Skeletal muscle tissue (tissue), 4 donors: ENCODE results near the gene NUDT22. TPM values are rescaled to one million over a fixed set of nuclear protein-coding genes. Genes with fewer than 3 reads are reported as not detected.
A peak's percentile ranks its signal among the peaks of the same experiment; 100 is the strongest.

Experiments used
- H3K27ac ChIP-seq: one replicate; pipeline ENCODE4 v1.7.0; 2013; ENCODE audit warnings: mild to moderate bottlenecking, low read depth, low read length, inconsistent platforms
- H3K27me3 ChIP-seq, 3 donors: one replicate each; pipeline ENCODE4 v1.7.0; 2013; ENCODE audit warnings: low read length in 3 of 3; ENCODE audit not compliant: control insufficient read depth in 3 of 3, insufficient read depth in 3 of 3
- H3K36me3 ChIP-seq, 3 donors: one replicate each; pipeline ENCODE4 v1.7.0; 2013; ENCODE audit warnings: low read length in 3 of 3; ENCODE audit not compliant: control insufficient read depth in 3 of 3, insufficient read depth in 3 of 3
- H3K4me1 ChIP-seq, 3 donors: one replicate each; pipeline ENCODE4 v1.7.0; 2013; ENCODE audit warnings: low read length in 3 of 3, mild to moderate bottlenecking in 3 of 3; ENCODE audit not compliant: control insufficient read depth in 3 of 3, insufficient read depth in 3 of 3
- H3K4me3 ChIP-seq, 3 donors: one replicate each; pipeline ENCODE4 v1.7.0; 2013; ENCODE audit warnings: low read length in 3 of 3
- H3K9ac ChIP-seq, 3 donors: one replicate each; pipeline ENCODE4 v1.7.0; 2013; ENCODE audit warnings: low read length in 3 of 3, mild to moderate bottlenecking in 3 of 3, moderate library complexity in 2 of 3, low read depth in 1 of 3
- H3K9me3 ChIP-seq, 3 donors: one replicate each; pipeline ENCODE4 v1.7.0; 2013; ENCODE audit warnings: low read length in 3 of 3; ENCODE audit not compliant: control insufficient read depth in 3 of 3
- total RNA-seq: library from RNA; depleted of rRNA; stranded (reverse); fragments of >200 nt; gene quantifications from one replicate; pipeline ENCODE4 v1.2.3, GENCODE V29; 2014
- donor health status: Osteomylitis.

Gene NUDT22
- total RNA-seq, 1 donor from 2014 or later = 17.2 TPM

- Histone ChIP-seq H3K9ac (peak overlapping the region; percentile 98 to 99 (median 99)), H3K36me3 (peaks cover 8 to 17% (median 14%) of the 10 kb centered on the region in 3 donors), H3K4me1 (peaks cover 64 to 73% (median 69%) of the 10 kb centered on the region in 3 donors), H3K9me3 (no peaks in the 10 kb centered on the region), H3K4me3 (peak overlapping the region; percentile 90 to 97 (median 95)), H3K27me3 (no peaks in the 10 kb centered on the region), H3K27ac (peak overlapping the region; percentile 95)
Measured at GRCh38 chr11:64224891-64225607, 1.0 kb upstream of the NUDT22 start.

GRCh38 chr11:64226507-64227051 is 505 bp downstream of the NUDT22 start:
- no peaks in the 10 kb centered on the region for H3K9me3 ChIP-seq
- H3K9ac ChIP-seq = peak overlapping the region; percentile 98 to 99 (median 99)
- H3K27ac ChIP-seq = peak overlapping the region; percentile 95
- peak overlapping the region; percentile 90 to 97 (median 95) for H3K4me3 ChIP-seq
- H3K4me1 ChIP-seq = peaks cover 62 to 64% (median 64%) of the 10 kb centered on the region in 3 donors
- H3K27me3 ChIP-seq = no peaks in the 10 kb centered on the region
- H3K36me3 ChIP-seq = peaks cover 0 to 11% (median 10%) of the 10 kb centered on the region in 3 donors

GRCh38 chr11:64227405-64227956 is 1.4 kb downstream of the NUDT22 start:
- peaks cover 0 to 11% (median 10%) of the 10 kb centered on the region in 3 donors for H3K36me3 ChIP-seq
- peak overlapping the region; percentile 98 to 99 (median 99) for H3K9ac ChIP-seq
- H3K4me1 ChIP-seq = peaks cover 62 to 63% (median 63%) of the 10 kb centered on the region in 3 donors
- peak overlapping the region; percentile 90 to 97 (median 95) for H3K4me3 ChIP-seq
- H3K9me3 ChIP-seq = no peaks in the 10 kb centered on the region
- no peaks in the 10 kb centered on the region for H3K27me3 ChIP-seq
- H3K27ac ChIP-seq = peak overlapping the region; percentile 95

GRCh38 chr11:64229090-64229743 is 3.1 kb downstream of the NUDT22 start:
- Histone ChIP-seq H3K27me3 (no peaks in the 10 kb centered on the region), H3K9me3 (no peaks in the 10 kb centered on the region), H3K36me3 (peaks cover 0 to 5% (median 5%) of the 10 kb centered on the region in 3 donors), H3K27ac (peak overlapping the region; percentile 92), H3K4me1 (peaks cover 52 to 59% (median 52%) of the 10 kb centered on the region in 3 donors), H3K4me3 (peak overlapping the region in 2 of 3 donors; percentile 80 to 87), H3K9ac (peak overlapping the region; percentile 52 to 94 (median 90))

- Histone ChIP-seq H3K9ac (peak overlapping the region; percentile 87 to 94 (median 90)), H3K4me3 (peak overlapping the region; percentile 74 to 87 (median 80)), H3K4me1 (peaks cover 46 to 54% (median 47%) of the 10 kb centered on the region in 3 donors)
Measured at GRCh38 chr11:64229744-64230170, 3.7 kb downstream of the NUDT22 start.

GRCh38 chr11:64230171-64230984 is 4.3 kb downstream of the NUDT22 start, which contains the start of gene DNAJC4:
TSS of gene DNAJC4 (plus strand) at chr11:64230548. CDS start at chr11:64230855, 307 bp downstream.
- H3K9me3 ChIP-seq = no peaks in the 10 kb centered on the region
- H3K9ac ChIP-seq = peak within 1 kb of the TSS; percentile 87 to 94 (median 90)
- no peaks in the 10 kb centered on the region for H3K27me3 ChIP-seq
- H3K4me1 ChIP-seq = peaks cover 43 to 52% (median 46%) of the 10 kb centered on the region in 3 donors
- H3K4me3 ChIP-seq = peak within 1 kb of the TSS; percentile 74 to 87 (median 80)
- H3K36me3 ChIP-seq = peaks cover 0 to 2% (median 0%) of the 10 kb centered on the region in 3 donors
- H3K27ac ChIP-seq = peak within 1 kb of the TSS; percentile 92

More at GRCh38 chr11:64229744-64230170, 3.7 kb downstream of the NUDT22 start:
- H3K27ac ChIP-seq = peak overlapping the region; percentile 92
- H3K9me3 ChIP-seq = no peaks in the 10 kb centered on the region
- H3K27me3 ChIP-seq = no peaks in the 10 kb centered on the region
- peaks cover 0 to 3% (median 2%) of the 10 kb centered on the region in 3 donors for H3K36me3 ChIP-seq

- Histone ChIP-seq H3K27me3 (no peaks in the 10 kb centered on the region), H3K9me3 (no peaks in the 10 kb centered on the region), H3K27ac (peak overlapping the region; percentile 92), H3K36me3 (peaks cover 0 to 5% (median 4%) of the 10 kb centered on the region in 3 donors), H3K4me3 (peak overlapping the region; percentile 74 to 87 (median 80)), H3K9ac (peak overlapping the region; percentile 87 to 94 (median 90)), H3K4me1 (peaks cover 43 to 52% (median 46%) of the 10 kb centered on the region in 3 donors)
Measured at GRCh38 chr11:64230985-64231365, 4.9 kb downstream of the NUDT22 start.

- H3K36me3 ChIP-seq = peaks cover 0 to 5% (median 4%) of the 10 kb centered on the region in 3 donors
- H3K9me3 ChIP-seq = no peaks in the 10 kb centered on the region
- peak overlapping the region in 1 of 3 donors; percentile 25 for H3K9ac ChIP-seq
- H3K27ac ChIP-seq = no peak overlapping the region
- no peak overlapping the region for H3K4me3 ChIP-seq
- peaks cover 40 to 49% (median 46%) of the 10 kb centered on the region in 3 donors for H3K4me1 ChIP-seq
- no peaks in the 10 kb centered on the region for H3K27me3 ChIP-seq
Measured at GRCh38 chr11:64231546-64231945, 5.5 kb downstream of the NUDT22 start.
